ENCODE measurements around the gene STUB1. TPM values are rescaled to one million over a fixed set of nuclear protein-coding genes. Genes with fewer than 3 reads are reported as not detected.
A peak's percentile ranks its signal among the peaks of the same experiment; 100 is the strongest.

Gene STUB1
- total RNA-seq, 6 experiments from 2014 or later = 128 to 161 (median 141) TPM

DNA sequence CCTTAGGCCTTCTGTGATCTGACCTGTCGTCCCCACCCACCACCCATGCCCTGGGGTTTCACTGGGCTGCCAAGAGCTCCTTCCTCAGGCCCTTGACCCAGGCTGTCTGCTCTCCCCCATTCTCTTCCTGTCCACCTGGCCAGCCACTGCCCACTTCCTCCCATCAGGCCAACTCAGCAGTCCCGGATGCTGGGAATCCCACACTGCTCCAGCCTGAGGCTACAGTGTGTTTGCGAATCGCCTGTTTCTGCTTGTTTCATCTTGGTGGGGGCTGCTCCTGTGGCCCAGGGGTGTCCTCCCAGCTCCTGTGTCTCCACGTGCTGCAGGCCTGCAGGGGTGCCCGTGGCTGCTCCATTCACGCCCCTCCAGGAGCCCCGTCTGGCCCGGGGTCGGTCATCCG lies 33.9 kb downstream of the STUB1 start:
- Mint-ChIP-seq H3K9me3 (no peaks in the 10 kb centered on the region), H3K4me3 (no peak overlapping the region), H3K4me1 (ENCODE audit: low read depth) (peaks cover 27% of the 10 kb centered on the region), H3K27ac (no peak overlapping the region), H3K27me3 (ENCODE audit: insufficient read depth) (0 out of 2 replicates have a peak, but pooled peaks cover 2% of the 10 kb centered on the region), H3K36me3 (ENCODE audit: low read depth) (no peaks in the 10 kb centered on the region)
- no peak for TF ChIP-seq CTCF (IDR thresholded peaks at IDR 0.05)
- DNase-seq = no peak

GRCh38 chr16:714558-715476 lies 34.6 kb downstream of the STUB1 start, which contains the start of gene METRN:
TSS of gene METRN (plus strand) at chr16:715118. CDS start at chr16:715290, 172 bp downstream.
- Mint-ChIP-seq H3K27me3 (ENCODE audit: insufficient read depth) (peaks cover 4% of the 10 kb centered on the region; the same call in 1 of the 2 replicates), H3K4me1 (ENCODE audit: low read depth) (peaks cover 35% of the 10 kb centered on the region), H3K4me3 (peak within 1 kb of the TSS; percentile 87), H3K36me3 (ENCODE audit: low read depth) (no peaks in the 10 kb centered on the region), H3K27ac (peak within 1 kb of the TSS; percentile 79), H3K9me3 (no peaks in the 10 kb centered on the region)
- peak; percentile 80 for DNase-seq
- TF ChIP-seq CTCF (IDR thresholded peaks at IDR 0.05) = no peak

- Mint-ChIP-seq H3K27me3 (ENCODE audit: insufficient read depth) (peaks cover 9% of the 10 kb centered on the region; the same call in 1 of the 2 replicates), H3K4me1 (ENCODE audit: low read depth) (peaks cover 36% of the 10 kb centered on the region), H3K27ac (peak overlapping the region; percentile 79), H3K36me3 (ENCODE audit: low read depth) (no peaks in the 10 kb centered on the region), H3K9me3 (no peaks in the 10 kb centered on the region), H3K4me3 (peak overlapping the region; percentile 87)
- DNase-seq = no peak
- TF ChIP-seq CTCF (IDR thresholded peaks at IDR 0.05) = peak; percentile 60
Observed at GRCh38 chr16:715477-716199, 35.4 kb downstream of the STUB1 start.

GRCh38 chr16:716200-716568 lies 36.0 kb downstream of the STUB1 start:
- H3K4me3 Mint-ChIP-seq = peak overlapping the region; percentile 87

More at GRCh38 chr16:716200-716568, 36.0 kb downstream of the STUB1 start:
- Mint-ChIP-seq H3K36me3 (ENCODE audit: low read depth) (no peaks in the 10 kb centered on the region), H3K27ac (peak overlapping the region; percentile 79), H3K27me3 (ENCODE audit: insufficient read depth) (peaks cover 9% of the 10 kb centered on the region; the same call in 1 of the 2 replicates), H3K4me1 (ENCODE audit: low read depth) (peaks cover 36% of the 10 kb centered on the region), H3K9me3 (no peaks in the 10 kb centered on the region)
- no peak for TF ChIP-seq CTCF (IDR thresholded peaks at IDR 0.05)
- DNase-seq = peak; percentile 39

All from HFFc6 (cell line).